Transverse colon (tissue), 4 donors: Measurements from ENCODE around the gene ATP5MC2. TPM values are rescaled to one million over a fixed set of nuclear protein-coding genes. Genes with fewer than 3 reads are reported as not detected.

Experiments
- DNase-seq: peaks from one replicate; pipeline ENCODE4 v3.0.0-alpha.2; 2019
- H3K27ac ChIP-seq, 4 donors: fragments of 200-600 bp; sonication (generic); 2 replicates each; pipeline ENCODE4 v1.5.1; 2016 to 2018; ENCODE audit warnings: inconsistent platforms in 4 of 4
- H3K27me3 ChIP-seq: fragments of 200-600 bp; sonication (generic); 2 replicates; pipeline ENCODE4 v1.5.1; 2017; ENCODE audit warnings: inconsistent platforms
- H3K36me3 ChIP-seq, 4 donors: fragments of 200-600 bp; sonication (generic); 2 replicates each; pipeline ENCODE4 v1.5.1; 2017 to 2019; ENCODE audit warnings: inconsistent platforms in 4 of 4
- H3K4me1 ChIP-seq, 4 donors: fragments of 200-600 bp; sonication (generic); 2 replicates each; pipeline ENCODE4 v1.5.1; 2017 to 2020; ENCODE audit warnings: inconsistent platforms in 4 of 4
- H3K4me3 ChIP-seq, 4 donors: fragments of 200-600 bp; sonication (generic); 1 replicate in 1 of 4; 2 replicates in 3 of 4; pipeline versions ENCODE4 v1.5.1 to v1.6.1; 2017 to 2019; ENCODE audit warnings: inconsistent platforms in 4 of 4
- H3K9me3 ChIP-seq, 2 donors: fragments of 200-600 bp; sonication (generic); 2 replicates each; pipeline ENCODE4 v1.5.1; 2017 to 2019; ENCODE audit warnings: inconsistent platforms in 2 of 2
- EP300 ChIP-seq: sonication (generic); formaldehyde crosslinking; IDR thresholded peaks from one replicate; pipeline ENCODE4 v1.6.1; 2017; ENCODE audit warnings: antibody characterized with exemption, low read depth
- POLR2A ChIP-seq: fragments of 450-650 bp; IDR thresholded peaks from one replicate; pipeline ENCODE4 v1.6.1; 2016; ENCODE audit warnings: antibody characterized with exemption, mild to moderate bottlenecking, moderate library complexity
- POLR2AphosphoS5 ChIP-seq, 3 donors: sonication (generic); formaldehyde crosslinking; IDR thresholded peaks; one replicate each; pipeline ENCODE4 v1.6.1; 2016; ENCODE audit warnings: antibody characterized with exemption in 3 of 3
- WGBS, 2 donors: methylation state at CpG; one replicate each; pipeline ENCODE4 v1.1.5; 2018; ENCODE audit warnings: low coverage in 1 of 2; 5-methylcytosine and 5-hydroxymethylcytosine counted together
- in situ Hi-C, 4 donors: fragments of 200-750 bp; cut with MboI; loops; one replicate each; pipeline versions ENCODE4 v1.15.0 to v1.15.1; 2017; ENCODE audit warnings: low sequenced_read_pairs in 3 of 4, low pct_ligation_motif_present in 1 of 4, low pct_unique_long_range_greater_than_20kb in 1 of 4
- intact Hi-C: fragments of 100-400 bp; cut with DNase I; formaldehyde crosslinking; loops from one replicate; pipeline ENCODE4 v1.15.1; 2023; ENCODE audit warnings: low total_unique reads
- total RNA-seq, 4 donors: library from RNA; depleted of rRNA; stranded (reverse); fragments of >200 nt; gene quantifications; one replicate each; pipeline ENCODE4 v1.1.0, GENCODE V29; 2016
- TF ChIP-seq, protein P1 (sequence below), 5 experiments: fragments of 200-600 bp in 3 of 5; fragments of 450-650 bp in 2 of 5; sonication (generic) in 3 of 5; IDR thresholded peaks; 1 replicate in 2 of 5; 2 replicates in 3 of 5; pipeline ENCODE4 v1.5.1; 2016 to 2017; ENCODE audit warnings: antibody characterized with exemption in 5 of 5, inconsistent platforms in 3 of 5, mild to moderate bottlenecking in 2 of 5, moderate library complexity in 1 of 5

The ATP5MC2 gene
- total RNA-seq, 4 donors from 2014 or later, result 248 to 394 (median 337) TPM

DNA sequence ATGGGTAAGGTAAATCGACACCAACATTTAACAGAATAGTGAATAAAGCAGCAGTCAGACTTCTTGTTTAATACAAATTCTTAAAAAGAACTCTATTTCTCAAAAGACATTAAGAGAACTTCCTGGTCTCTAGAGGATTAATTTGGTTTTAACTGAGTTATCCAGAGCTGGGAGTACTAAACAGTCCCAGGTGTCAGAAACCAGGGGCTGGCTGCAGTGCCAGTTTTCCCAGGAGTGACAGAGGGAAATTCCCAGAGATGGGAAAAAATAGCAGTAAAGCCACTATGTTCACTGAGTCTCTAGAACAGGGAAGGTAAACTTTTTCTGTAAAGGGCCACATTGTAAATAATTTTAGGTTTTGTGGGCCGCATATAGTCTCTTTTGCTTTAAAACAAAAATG is 8.8 kb downstream of the ATP5MC2 start:
- Histone ChIP-seq H3K27me3 (no peaks in the 10 kb centered on the region), H3K27ac (peak overlapping the region in 2 of 4 donors; percentile 11 to 31), H3K9me3 (no peaks in the 10 kb centered on the region), H3K4me3 (no peak overlapping the region), H3K36me3 (peaks cover 2 to 75% (median 30%) of the 10 kb centered on the region in 4 donors), H3K4me1 (peaks cover 0 to 13% (median 0%) of the 10 kb centered on the region in 4 donors)
- WGBS, 2 donors, result 95 to 96% methylated on average over 2 of the region's 2 CpGs
- in situ Hi-C loops, result no loop called here
- intact Hi-C loops, result no loop called here
- no peak for DNase-seq
- TF ChIP-seq POLR2AphosphoS5 (IDR thresholded peaks at IDR 0.05), result no peak
- TF ChIP-seq EP300, result no peak
- TF ChIP-seq POLR2A, result no peak
- TF ChIP-seq, protein P1, sequence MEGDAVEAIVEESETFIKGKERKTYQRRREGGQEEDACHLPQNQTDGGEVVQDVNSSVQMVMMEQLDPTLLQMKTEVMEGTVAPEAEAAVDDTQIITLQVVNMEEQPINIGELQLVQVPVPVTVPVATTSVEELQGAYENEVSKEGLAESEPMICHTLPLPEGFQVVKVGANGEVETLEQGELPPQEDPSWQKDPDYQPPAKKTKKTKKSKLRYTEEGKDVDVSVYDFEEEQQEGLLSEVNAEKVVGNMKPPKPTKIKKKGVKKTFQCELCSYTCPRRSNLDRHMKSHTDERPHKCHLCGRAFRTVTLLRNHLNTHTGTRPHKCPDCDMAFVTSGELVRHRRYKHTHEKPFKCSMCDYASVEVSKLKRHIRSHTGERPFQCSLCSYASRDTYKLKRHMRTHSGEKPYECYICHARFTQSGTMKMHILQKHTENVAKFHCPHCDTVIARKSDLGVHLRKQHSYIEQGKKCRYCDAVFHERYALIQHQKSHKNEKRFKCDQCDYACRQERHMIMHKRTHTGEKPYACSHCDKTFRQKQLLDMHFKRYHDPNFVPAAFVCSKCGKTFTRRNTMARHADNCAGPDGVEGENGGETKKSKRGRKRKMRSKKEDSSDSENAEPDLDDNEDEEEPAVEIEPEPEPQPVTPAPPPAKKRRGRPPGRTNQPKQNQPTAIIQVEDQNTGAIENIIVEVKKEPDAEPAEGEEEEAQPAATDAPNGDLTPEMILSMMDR (IDR thresholded peaks at IDR 0.05), result no peak

DNA sequence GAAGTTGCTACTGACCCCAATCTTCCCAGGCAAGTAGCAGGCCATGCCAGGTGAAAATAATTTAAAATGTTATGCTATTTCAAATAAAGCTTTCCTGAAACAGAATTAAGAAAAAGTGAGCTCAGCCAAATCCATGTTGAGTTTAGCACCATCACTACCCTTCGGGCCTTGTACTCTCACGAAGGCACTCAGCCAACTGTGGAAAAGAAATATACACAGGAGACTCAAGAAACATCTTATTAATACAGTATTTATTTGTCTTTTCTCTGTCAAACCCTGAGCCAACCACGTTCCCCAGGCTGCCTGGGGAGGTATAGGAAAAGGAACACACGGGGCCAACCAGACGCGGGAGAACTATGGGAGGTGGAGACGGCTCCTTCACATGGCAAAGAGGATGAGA is 10.9 kb downstream of the ATP5MC2 start:
- no peaks in the 10 kb centered on the region for H3K27me3 ChIP-seq
- peaks cover 0 to 57% (median 27%) of the 10 kb centered on the region in 4 donors for H3K36me3 ChIP-seq
- no peak for DNase-seq
- no peak overlapping the region for H3K4me3 ChIP-seq
- peaks cover 6 to 25% (median 7%) of the 10 kb centered on the region in 4 donors for H3K4me1 ChIP-seq
- in situ Hi-C loops, result no loop called here
- H3K9me3 ChIP-seq, result no peaks in the 10 kb centered on the region
- WGBS, 2 donors, result 49 to 74% methylated on average over 3 to 7 of the region's 7 CpGs
- peak overlapping the region in 2 of 4 donors; percentile 6 to 7 for H3K27ac ChIP-seq
- intact Hi-C loops, result no loop called here
- no peak for TF ChIP-seq POLR2A
- TF ChIP-seq EP300, result no peak
- TF ChIP-seq, protein P1 (IDR thresholded peaks at IDR 0.05), result no peak
- TF ChIP-seq POLR2AphosphoS5 (IDR thresholded peaks at IDR 0.05), result no peak

DNA sequence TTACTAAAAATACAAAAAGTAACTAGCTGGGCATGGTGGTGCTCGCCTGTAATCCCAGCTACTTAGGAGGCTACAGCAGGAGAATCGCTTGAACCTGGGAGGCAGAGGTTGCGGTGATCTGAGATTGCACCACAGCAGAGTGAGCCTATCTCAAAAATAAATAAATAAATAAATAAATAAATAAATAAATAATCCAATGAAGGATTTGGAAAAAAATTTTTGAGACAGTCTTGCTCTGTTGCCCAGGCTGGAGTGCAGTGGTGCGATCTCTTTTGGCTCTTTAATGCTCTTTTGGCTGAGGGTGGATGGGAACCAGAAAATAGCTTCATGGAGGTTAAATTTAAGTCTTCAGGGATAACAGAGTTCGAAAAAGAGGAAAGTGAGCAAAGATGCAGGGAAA is 11.7 kb downstream of the ATP5MC2 start:
- peak overlapping the region in 1 of 4 donors; percentile 6 for H3K27ac ChIP-seq

DNA sequence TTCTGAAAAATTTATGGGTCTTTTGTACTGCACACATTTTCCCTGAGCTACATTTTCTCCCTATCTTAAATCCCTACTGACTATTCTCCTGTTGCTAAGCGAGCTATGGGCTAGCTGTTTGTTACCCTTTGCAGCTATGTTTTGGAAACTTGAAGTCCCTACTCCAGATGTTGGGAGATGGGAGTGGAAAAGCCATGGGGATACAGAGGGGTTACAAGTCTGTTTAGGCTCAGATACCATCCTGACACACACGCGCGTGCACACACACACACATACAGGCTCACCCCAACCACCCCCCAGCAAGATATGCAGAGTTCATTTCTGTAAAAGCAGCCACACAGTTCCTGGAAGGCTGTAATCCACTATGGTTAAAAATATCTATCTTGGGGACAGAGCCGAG is 15.8 kb downstream of the ATP5MC2 start:
- Histone ChIP-seq H3K36me3 (peaks cover 0 to 16% (median 7%) of the 10 kb centered on the region in 4 donors), H3K27me3 (no peaks in the 10 kb centered on the region), H3K9me3 (no peaks in the 10 kb centered on the region), H3K4me1 (peaks cover 24 to 37% (median 30%) of the 10 kb centered on the region in 4 donors), H3K4me3 (no peak overlapping the region), H3K27ac (peak overlapping the region; percentile 87 to 90 (median 88))
- DNase-seq, result peak; percentile 16
- TF ChIP-seq EP300 (no peak), POLR2AphosphoS5 (IDR thresholded peaks at IDR 0.05) (no peak), POLR2A (no peak)
- TF ChIP-seq, protein P1 (IDR thresholded peaks at IDR 0.05), result no peak
- in situ Hi-C loops (no loop called here), intact Hi-C loops (no loop called here)
- WGBS, 2 donors, result 20 to 52% methylated on average over 1 to 5 of the region's 5 CpGs

More for the DNA sequence above, 11.7 kb downstream of the ATP5MC2 start:
- in situ Hi-C loops (no loop called here), intact Hi-C loops (no loop called here)
- 88 to 91% methylated on average over 5 of the region's 5 CpGs for WGBS, 2 donors
- H3K36me3 ChIP-seq, result peaks cover 0 to 52% (median 23%) of the 10 kb centered on the region in 4 donors
- no peaks in the 10 kb centered on the region for H3K9me3 ChIP-seq
- peaks cover 13 to 33% (median 13%) of the 10 kb centered on the region in 4 donors for H3K4me1 ChIP-seq
- DNase-seq, result no peak
- TF ChIP-seq, protein P1 (IDR thresholded peaks at IDR 0.05), result no peak
- TF ChIP-seq EP300, result no peak
- no peak for TF ChIP-seq POLR2A
- TF ChIP-seq POLR2AphosphoS5 (IDR thresholded peaks at IDR 0.05), result no peak
- no peaks in the 10 kb centered on the region for H3K27me3 ChIP-seq
- H3K4me3 ChIP-seq, result no peak overlapping the region
